ENCODE results near the gene KDM1A. TPM values are rescaled to one million over a fixed set of nuclear protein-coding genes. Genes with fewer than 3 reads are reported as not detected.
A peak's percentile ranks its signal among the peaks of the same experiment; 100 is the strongest.

The KDM1A gene
- total RNA-seq, 4 donors from 2014 or later: 18.7 to 41.4 (median 29.3) TPM

- Histone ChIP-seq H3K4me3 (no peak overlapping the region), H3K4me1 (peaks cover 0 to 4% (median 0%) of the 10 kb centered on the region in 4 donors), H3K36me3 (peaks cover 0 to 42% (median 14%) of the 10 kb centered on the region in 4 donors), H3K27ac (no peak overlapping the region), H3K27me3 (no peaks in the 10 kb centered on the region), H3K9me3 (no peaks in the 10 kb centered on the region)
- in situ Hi-C loops (cut with MboI; ENCODE audit: low pct_ligation_motif_present in 1 of 4, low pct_unique_long_range_greater_than_20kb in 1 of 4, low sequenced_read_pairs in 3 of 4) (no loop called here), intact Hi-C loops (cut with DNase I; ENCODE audit: low total_unique reads) (no loop called here)
- 95 to 100% methylated on average over 3 of the region's 3 CpGs for WGBS, 2 donors (ENCODE audit: low coverage in 1 of 2)
- no peak for DNase-seq
- peak in 1 of 5 experiments; percentile 15 for TF ChIP-seq CTCF (IDR thresholded peaks at IDR 0.05)
- no peak for TF ChIP-seq POLR2A (IDR thresholded peaks at IDR 0.05)
Measured at GRCh38 chr1:23081376-23081775, 62.1 kb downstream of the KDM1A start.

- in situ Hi-C loops (cut with MboI; ENCODE audit: low pct_ligation_motif_present in 1 of 4, low pct_unique_long_range_greater_than_20kb in 1 of 4, low sequenced_read_pairs in 3 of 4) (no loop called here), intact Hi-C loops (cut with DNase I; ENCODE audit: low total_unique reads) (no loop called here)
- Histone ChIP-seq H3K36me3 (peaks cover 0 to 46% (median 12%) of the 10 kb centered on the region in 4 donors), H3K27me3 (no peaks in the 10 kb centered on the region), H3K4me1 (peaks cover 0 to 4% (median 0%) of the 10 kb centered on the region in 4 donors), H3K27ac (no peak overlapping the region), H3K9me3 (no peaks in the 10 kb centered on the region), H3K4me3 (no peak overlapping the region)
- DNase-seq: no peak
- 66 to 72% methylated on average over 4 to 5 of the region's 5 CpGs for WGBS, 2 donors (ENCODE audit: low coverage in 1 of 2)
- no peak for TF ChIP-seq EP300 (IDR thresholded peaks at IDR 0.05; ENCODE audit: low read depth)
- no peak for TF ChIP-seq CTCF (IDR thresholded peaks at IDR 0.05)
- no peak for TF ChIP-seq POLR2AphosphoS5 (IDR thresholded peaks at IDR 0.05)
- TF ChIP-seq POLR2A (IDR thresholded peaks at IDR 0.05): no peak
Measured at GRCh38 chr1:23083714-23084480, 64.6 kb downstream of the KDM1A start.

- Histone ChIP-seq H3K27ac (no peak overlapping the region), H3K36me3 (peaks cover 0 to 39% (median 11%) of the 10 kb centered on the region in 4 donors), H3K9me3 (no peaks in the 10 kb centered on the region), H3K4me3 (no peak overlapping the region), H3K4me1 (peaks cover 0 to 4% (median 0%) of the 10 kb centered on the region in 4 donors), H3K27me3 (no peaks in the 10 kb centered on the region)
- WGBS, 2 donors (ENCODE audit: low coverage in 1 of 2): 91 to 92% methylated on average over 8 of the region's 8 CpGs
- intact Hi-C loops (cut with DNase I; ENCODE audit: low total_unique reads): no loop called here
- DNase-seq: no peak
- in situ Hi-C loops (cut with MboI; ENCODE audit: low pct_ligation_motif_present in 1 of 4, low pct_unique_long_range_greater_than_20kb in 1 of 4, low sequenced_read_pairs in 3 of 4): no loop called here
- TF ChIP-seq EP300 (IDR thresholded peaks at IDR 0.05; ENCODE audit: low read depth) (no peak), POLR2AphosphoS5 (IDR thresholded peaks at IDR 0.05) (peak in 1 of 3 donors; percentile 4)
Measured at GRCh38 chr1:23084880-23085279, 65.6 kb downstream of the KDM1A start.

DNA sequence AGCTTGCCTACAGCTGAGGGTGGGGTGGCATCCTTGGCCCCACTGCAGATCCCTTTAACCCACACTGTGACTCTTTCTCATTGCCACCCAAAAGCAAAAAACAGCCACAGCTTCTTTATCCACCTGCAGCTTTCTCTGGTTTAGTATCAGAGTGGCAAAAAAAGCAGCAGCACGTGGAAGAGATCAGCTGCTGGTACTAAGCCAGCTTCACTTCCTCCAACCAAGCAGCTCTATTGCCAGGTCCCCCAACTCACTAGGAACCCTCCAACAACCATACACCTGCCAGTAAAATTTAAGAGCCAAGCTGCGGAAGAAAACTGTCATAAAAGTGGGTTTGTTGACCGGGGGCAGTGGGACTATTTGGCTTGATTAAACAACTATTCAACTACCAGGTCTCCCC is 66.4 kb downstream of the KDM1A start:
- H3K9me3 ChIP-seq: no peaks in the 10 kb centered on the region
- 74 to 80% methylated on average over 2 to 3 of the region's 3 CpGs for WGBS, 2 donors (ENCODE audit: low coverage in 1 of 2)
- H3K4me3 ChIP-seq: no peak overlapping the region
- DNase-seq: no peak
- peaks cover 0 to 4% (median 0%) of the 10 kb centered on the region in 4 donors for H3K4me1 ChIP-seq
- in situ Hi-C loops (cut with MboI; ENCODE audit: low pct_ligation_motif_present in 1 of 4, low pct_unique_long_range_greater_than_20kb in 1 of 4, low sequenced_read_pairs in 3 of 4) (no loop called here), intact Hi-C loops (cut with DNase I; ENCODE audit: low total_unique reads) (no loop called here)
- no peaks in the 10 kb centered on the region for H3K27me3 ChIP-seq
- no peak overlapping the region for H3K27ac ChIP-seq
- TF ChIP-seq CTCF (IDR thresholded peaks at IDR 0.05): no peak
- peaks cover 0 to 38% (median 11%) of the 10 kb centered on the region in 4 donors for H3K36me3 ChIP-seq

Measured in transverse colon (tissue), 4 donors.